Mesodermal cell (in vitro differentiated cells): ENCODE results near the gene BMPR1B.

Source experiments
- H3K27ac ChIP-seq: 2 replicates; pipeline ENCODE4 v1.7.0; 2013; ENCODE audit warnings: mild to moderate bottlenecking, low read depth, low read length, moderate library complexity; ENCODE audit not compliant: severe bottlenecking
- H3K36me3 ChIP-seq: 2 replicates; pipeline ENCODE4 v1.7.1; 2013; ENCODE audit warnings: mild to moderate bottlenecking, low read length, moderate library complexity; ENCODE audit not compliant: control insufficient read depth, insufficient read depth
- H3K4me1 ChIP-seq: one replicate; pipeline ENCODE4 v1.7.1; 2013; ENCODE audit warnings: mild to moderate bottlenecking, low read length; ENCODE audit not compliant: insufficient read depth, control insufficient read depth, poor library complexity, severe bottlenecking
- H3K4me3 ChIP-seq: 2 replicates; pipeline ENCODE4 v1.7.0; 2013; ENCODE audit warnings: low read length, control low read depth, mild to moderate bottlenecking; ENCODE audit not compliant: insufficient read depth, poor library complexity, severe bottlenecking; ENCODE audit errors: extremely low read depth
- H3K9me3 ChIP-seq: 2 replicates; pipeline ENCODE4 v1.7.1; 2013; ENCODE audit warnings: mild to moderate bottlenecking, low read length, moderate library complexity; ENCODE audit not compliant: control insufficient read depth
- WGBS, 2 experiments: methylation state at CpG; one replicate each; pipeline ENCODE4 v1.1.5; 2013; ENCODE audit warnings: missing lambda C conversion rate in 2 of 2; ENCODE audit not compliant: insufficient coverage in 2 of 2; 5-methylcytosine and 5-hydroxymethylcytosine counted together

BMPR1B gene

GRCh38 chr4:95153182-95153581, 395.4 kb downstream of the BMPR1B start:
- Histone ChIP-seq H3K4me1 (no peaks in the 10 kb centered on the region), H3K9me3 (no peaks in the 10 kb centered on the region), H3K27ac (no peak overlapping the region), H3K36me3 (no peaks in the 10 kb centered on the region), H3K4me3 (no peak overlapping the region)
- WGBS, 2 experiments: 84 to 90% methylated on average over 3 to 4 of the region's 5 CpGs

- H3K4me3 ChIP-seq: no peak overlapping the region
- WGBS, 2 experiments: 80% methylated on average over 1 of the region's 2 CpGs; no CpG with 5 or more reads in 1 of the 2 experiments
- H3K36me3 ChIP-seq: no peaks in the 10 kb centered on the region
- no peaks in the 10 kb centered on the region for H3K9me3 ChIP-seq
- no peaks in the 10 kb centered on the region for H3K4me1 ChIP-seq
- H3K27ac ChIP-seq: no peak overlapping the region
Observed at GRCh38 chr4:95155759-95156451, 398.1 kb downstream of the BMPR1B start.

GRCh38 chr4:95156452-95156765, 398.7 kb downstream of the BMPR1B start:
- H3K9me3 ChIP-seq: no peaks in the 10 kb centered on the region
- H3K4me3 ChIP-seq: no peak overlapping the region
- WGBS, 2 experiments: 0% methylated on average over 1 of the region's 3 CpGs; no CpG with 5 or more reads in 1 of the 2 experiments
- H3K36me3 ChIP-seq: no peaks in the 10 kb centered on the region
- no peak overlapping the region for H3K27ac ChIP-seq
- no peaks in the 10 kb centered on the region for H3K4me1 ChIP-seq

- Histone ChIP-seq H3K4me1 (no peaks in the 10 kb centered on the region), H3K27ac (no peak overlapping the region), H3K9me3 (no peaks in the 10 kb centered on the region), H3K4me3 (no peak overlapping the region), H3K36me3 (no peaks in the 10 kb centered on the region)
Observed at GRCh38 chr4:95157596-95157995, 399.8 kb downstream of the BMPR1B start.

- 100% methylated on average over 1 of the region's 2 CpGs; no CpG with 5 or more reads in 1 of the 2 experiments for WGBS, 2 experiments
- Histone ChIP-seq H3K27ac (no peak overlapping the region), H3K9me3 (no peaks in the 10 kb centered on the region), H3K4me1 (no peaks in the 10 kb centered on the region), H3K36me3 (no peaks in the 10 kb centered on the region), H3K4me3 (no peak overlapping the region)
Observed at GRCh38 chr4:95158045-95158444, 400.3 kb downstream of the BMPR1B start.

- WGBS, 2 experiments: 85 to 92% methylated on average over 2 of the region's 2 CpGs
- H3K27ac ChIP-seq: no peak overlapping the region
- no peak overlapping the region for H3K4me3 ChIP-seq
- no peaks in the 10 kb centered on the region for H3K9me3 ChIP-seq
- no peaks in the 10 kb centered on the region for H3K36me3 ChIP-seq
- no peaks in the 10 kb centered on the region for H3K4me1 ChIP-seq
Observed at GRCh38 chr4:95158626-95159025, 400.9 kb downstream of the BMPR1B start.

- Histone ChIP-seq H3K4me1 (no peaks in the 10 kb centered on the region), H3K36me3 (no peaks in the 10 kb centered on the region), H3K9me3 (no peaks in the 10 kb centered on the region), H3K27ac (no peak overlapping the region), H3K4me3 (no peak overlapping the region)
- WGBS, 2 experiments: 86 to 90% methylated on average over 4 of the region's 4 CpGs
Observed at GRCh38 chr4:95159384-95159783, 401.6 kb downstream of the BMPR1B start.

- 80% methylated on average over 6 to 8 of the region's 12 CpGs for WGBS, 2 experiments
- H3K4me1 ChIP-seq: no peaks in the 10 kb centered on the region
Observed at GRCh38 chr4:95161781-95162469, 404.2 kb downstream of the BMPR1B start.

GRCh38 chr4:95162867-95163266, 405.1 kb downstream of the BMPR1B start:
- Histone ChIP-seq H3K4me1 (no peaks in the 10 kb centered on the region), H3K9me3 (no peaks in the 10 kb centered on the region), H3K27ac (no peak overlapping the region), H3K4me3 (no peak overlapping the region), H3K36me3 (no peaks in the 10 kb centered on the region)
- WGBS, 2 experiments: 88 to 98% methylated on average over 6 of the region's 6 CpGs

More at GRCh38 chr4:95161781-95162469, 404.2 kb downstream of the BMPR1B start:
- H3K9me3 ChIP-seq: no peaks in the 10 kb centered on the region
- no peaks in the 10 kb centered on the region for H3K36me3 ChIP-seq
- no peak overlapping the region for H3K4me3 ChIP-seq
- H3K27ac ChIP-seq: no peak overlapping the region

GRCh38 chr4:95165926-95166524, 408.3 kb downstream of the BMPR1B start:
- Histone ChIP-seq H3K36me3 (peaks cover 11% of the 10 kb centered on the region), H3K4me1 (no peaks in the 10 kb centered on the region), H3K27ac (no peak overlapping the region), H3K9me3 (no peaks in the 10 kb centered on the region), H3K4me3 (no peak overlapping the region)
- whole genome bisulfite sequencing, 2 experiments: no CpG with 5 or more reads among the region's 3 CpGs

- WGBS, 2 experiments: 67 to 100% methylated on average over 1 of the region's 7 CpGs
- no peak overlapping the region for H3K4me3 ChIP-seq
- H3K9me3 ChIP-seq: no peaks in the 10 kb centered on the region
- no peak overlapping the region for H3K27ac ChIP-seq
- peaks cover 11% of the 10 kb centered on the region for H3K36me3 ChIP-seq
- H3K4me1 ChIP-seq: no peaks in the 10 kb centered on the region
Observed at GRCh38 chr4:95167805-95168204, 410.1 kb downstream of the BMPR1B start.
